Testis (tissue), 3 donors: ENCODE data around the gene FHIT. TPM values are rescaled to one million over a fixed set of nuclear protein-coding genes. Genes with fewer than 3 reads are reported as not detected.

ENCODE experiments used
- DNase-seq: peaks from one replicate; pipeline ENCODE4 v3.0.0-alpha.2; 2019
- H3K27ac ChIP-seq, 2 donors: fragments of 200-600 bp; sonication (generic); one replicate each; pipeline ENCODE4 v1.5.1; 2019
- H3K27me3 ChIP-seq: fragments of 200-600 bp; sonication (generic); one replicate; pipeline ENCODE4 v1.5.1; 2019
- H3K36me3 ChIP-seq: fragments of 200-600 bp; sonication (generic); one replicate; pipeline ENCODE4 v1.5.1; 2017; ENCODE audit warnings: low read depth; ENCODE audit errors: missing control alignments
- H3K4me1 ChIP-seq: fragments of 200-600 bp; sonication (generic); one replicate; pipeline ENCODE4 v1.5.1; 2019
- H3K4me3 ChIP-seq, 2 donors: fragments of 200-600 bp; sonication (generic); one replicate each; pipeline ENCODE4 v1.5.1; 2017 to 2019
- H3K9me3 ChIP-seq: fragments of 200-600 bp; sonication (generic); one replicate; pipeline ENCODE4 v1.5.1; 2017
- CTCF ChIP-seq, 3 experiments: fragments of 450-650 bp in 2 of 3; fragments of 200-600 bp in 1 of 3; sonication (generic) in 1 of 3; IDR thresholded peaks; one replicate each; pipeline ENCODE4 v1.5.1; 2016 to 2019; ENCODE audit warnings: antibody characterized with exemption in 3 of 3, mild to moderate bottlenecking in 2 of 3, moderate library complexity in 1 of 3
- POLR2A ChIP-seq: fragments of 450-650 bp; IDR thresholded peaks from one replicate; pipeline ENCODE4 v1.6.1; 2017; ENCODE audit warnings: antibody characterized with exemption, mild to moderate bottlenecking, moderate library complexity
- WGBS, 2 donors: methylation state at CpG; one replicate each; pipeline ENCODE4 v1.1.5; 2018; 5-methylcytosine and 5-hydroxymethylcytosine counted together
- intact Hi-C: fragments of 100-400 bp; cut with DNase I; formaldehyde crosslinking; loops from one replicate; pipeline ENCODE4 v1.15.1; 2023; ENCODE audit warnings: low total_unique reads
- polyA plus RNA-seq: library from polyadenylated mRNA; stranded (reverse); fragments of 350-450 nt; fragmentation: Illumina TruSeq; extraction: RNeasy Lipid Tissue Mini Kit (QIAGEN cat#74804); gene quantifications from one replicate; pipeline ENCODE4 v1.2.3, GENCODE V29; 2014; ENCODE audit warnings: low read depth, low replicate concordance; ENCODE audit not compliant: insufficient read depth
- total RNA-seq, 2 donors: library from RNA; depleted of rRNA; stranded (reverse); fragments of >200 nt; gene quantifications; one replicate each; pipeline ENCODE4 v1.2.3, GENCODE V29; 2016

FHIT gene
- total and polyA plus RNA-seq, 3 donors from 2014 or later: 10.1 to 29.6 (median 15.5) TPM

- H3K4me1 ChIP-seq: no peaks in the 10 kb centered on the region
- H3K36me3 ChIP-seq: no peaks in the 10 kb centered on the region
- TF ChIP-seq CTCF (IDR thresholded peaks at IDR 0.05) (no peak), POLR2A (no peak)
- H3K4me3 ChIP-seq: no peak overlapping the region
- DNase-seq: no peak
- no peaks in the 10 kb centered on the region for H3K9me3 ChIP-seq
- no peaks in the 10 kb centered on the region for H3K27me3 ChIP-seq
- no peak overlapping the region for H3K27ac ChIP-seq
- intact Hi-C loops: no loop called here
Measured at GRCh38 chr3:60636846-60637245, 614.4 kb downstream of the FHIT start.

GRCh38 chr3:60633644-60634043, 617.6 kb downstream of the FHIT start:
- H3K9me3 ChIP-seq: no peaks in the 10 kb centered on the region
- intact Hi-C loops: no loop called here
- TF ChIP-seq POLR2A: no peak
- no peak for TF ChIP-seq CTCF (IDR thresholded peaks at IDR 0.05)
- H3K27me3 ChIP-seq: no peaks in the 10 kb centered on the region
- no peak overlapping the region for H3K4me3 ChIP-seq
- no peaks in the 10 kb centered on the region for H3K36me3 ChIP-seq
- 90 to 91% methylated on average over 9 of the region's 9 CpGs for WGBS, 2 donors
- no peak overlapping the region for H3K27ac ChIP-seq
- H3K4me1 ChIP-seq: no peaks in the 10 kb centered on the region
- DNase-seq: no peak

- H3K36me3 ChIP-seq: no peaks in the 10 kb centered on the region
- intact Hi-C loops: no loop called here
- H3K4me3 ChIP-seq: no peak overlapping the region
- no peaks in the 10 kb centered on the region for H3K27me3 ChIP-seq
- no peaks in the 10 kb centered on the region for H3K9me3 ChIP-seq
- 86 to 90% methylated on average over 8 of the region's 8 CpGs for WGBS, 2 donors
- TF ChIP-seq CTCF (IDR thresholded peaks at IDR 0.05) (no peak), POLR2A (no peak)
- DNase-seq: no peak
- H3K27ac ChIP-seq: no peak overlapping the region
- H3K4me1 ChIP-seq: no peaks in the 10 kb centered on the region
Measured at GRCh38 chr3:60631509-60631908, 619.7 kb downstream of the FHIT start.

GRCh38 chr3:60630953-60631352, 620.3 kb downstream of the FHIT start:
- intact Hi-C loops: no loop called here
- DNase-seq: no peak
- Histone ChIP-seq H3K4me1 (no peaks in the 10 kb centered on the region), H3K9me3 (no peaks in the 10 kb centered on the region), H3K27me3 (no peaks in the 10 kb centered on the region), H3K36me3 (no peaks in the 10 kb centered on the region), H3K27ac (no peak overlapping the region), H3K4me3 (no peak overlapping the region)
- TF ChIP-seq POLR2A (no peak), CTCF (IDR thresholded peaks at IDR 0.05) (no peak)
- WGBS, 2 donors: 79 to 97% methylated on average over 1 of the region's 1 CpG

- H3K9me3 ChIP-seq: no peaks in the 10 kb centered on the region
- intact Hi-C loops: no loop called here
- DNase-seq: no peak
- WGBS, 2 donors: 79 to 85% methylated on average over 2 of the region's 2 CpGs
- H3K36me3 ChIP-seq: no peaks in the 10 kb centered on the region
- TF ChIP-seq CTCF (IDR thresholded peaks at IDR 0.05) (no peak), POLR2A (no peak)
- no peak overlapping the region for H3K4me3 ChIP-seq
- H3K4me1 ChIP-seq: no peaks in the 10 kb centered on the region
- no peak overlapping the region for H3K27ac ChIP-seq
- H3K27me3 ChIP-seq: no peaks in the 10 kb centered on the region
Measured at GRCh38 chr3:60629816-60630215, 621.4 kb downstream of the FHIT start.
